Liver (tissue), 3 donors: ENCODE measurements around the gene FOXN3.

ENCODE experiments used
- CTCF ChIP-seq: fragments of 150-350 bp; IDR thresholded peaks from 2 replicates; pipeline ENCODE4 v1.5.1; 2017; ENCODE audit warnings: improper control_type of control experiment, low read depth, low read length; ENCODE audit not compliant: missing input control
- JUND ChIP-seq, 2 donors: IDR thresholded peaks; 2 replicates each; pipeline ENCODE4 v1.6.1; 2016; ENCODE audit warnings: antibody characterized with exemption in 2 of 2
- RAD21 ChIP-seq, 2 donors: IDR thresholded peaks; 2 replicates each; pipeline ENCODE4 v1.6.1; 2016; ENCODE audit warnings: antibody characterized with exemption in 2 of 2, mild to moderate bottlenecking in 2 of 2
- REST ChIP-seq: IDR thresholded peaks from 2 replicates; pipeline ENCODE4 v1.6.1; 2016; ENCODE audit warnings: antibody characterized with exemption, mild to moderate bottlenecking
- SP1 ChIP-seq: IDR thresholded peaks from 2 replicates; pipeline ENCODE4 v1.6.1; 2018; ENCODE audit warnings: antibody characterized with exemption, mild to moderate bottlenecking
- TAF1 ChIP-seq: conservative IDR thresholded peaks from 2 replicates; pipeline ENCODE4 v1.6.1; 2016; ENCODE audit warnings: antibody characterized with exemption, mild to moderate bottlenecking
- ZBTB33 ChIP-seq: IDR thresholded peaks from 2 replicates; pipeline ENCODE4 v1.6.1; 2016; ENCODE audit warnings: antibody characterized with exemption
- donor health status: healthy.
- donor health status: healthy.

GRCh38 chr14:89244720-89245119 lies 172.3 kb downstream of the FOXN3 start:
- TF ChIP-seq CTCF (no peak), RAD21 (IDR thresholded peaks at IDR 0.05) (no peak), TAF1 (no peak), ZBTB33 (no peak), SP1 (no peak), JUND (IDR thresholded peaks at IDR 0.05) (no peak), REST (no peak)
